T47D (cell line): Measurements from ENCODE around the gene RNU6-1.
A peak's percentile ranks its signal among the peaks of the same experiment; 100 is the strongest.

Source experiments
- DNase-seq, 2 experiments: peaks; one replicate each; pipeline versions ENCODE4 v3.0.0 to v3.0.0-alpha.2; 2011 to 2012; ENCODE audit warnings: low read depth in 1 of 2, low spot score in 1 of 2
- JUND ChIP-seq: IDR thresholded peaks from 2 replicates; pipeline ENCODE4 v1.6.1; 2012; ENCODE audit warnings: low read depth
- in situ Hi-C: cut with HindIII; loops from 2 replicates; pipeline ENCODE4 v1.10.0; 2016; ENCODE audit warnings: low sequenced_read_pairs, low pct_unique_long_range_greater_than_20kb

Gene RNU6-1

DNA sequence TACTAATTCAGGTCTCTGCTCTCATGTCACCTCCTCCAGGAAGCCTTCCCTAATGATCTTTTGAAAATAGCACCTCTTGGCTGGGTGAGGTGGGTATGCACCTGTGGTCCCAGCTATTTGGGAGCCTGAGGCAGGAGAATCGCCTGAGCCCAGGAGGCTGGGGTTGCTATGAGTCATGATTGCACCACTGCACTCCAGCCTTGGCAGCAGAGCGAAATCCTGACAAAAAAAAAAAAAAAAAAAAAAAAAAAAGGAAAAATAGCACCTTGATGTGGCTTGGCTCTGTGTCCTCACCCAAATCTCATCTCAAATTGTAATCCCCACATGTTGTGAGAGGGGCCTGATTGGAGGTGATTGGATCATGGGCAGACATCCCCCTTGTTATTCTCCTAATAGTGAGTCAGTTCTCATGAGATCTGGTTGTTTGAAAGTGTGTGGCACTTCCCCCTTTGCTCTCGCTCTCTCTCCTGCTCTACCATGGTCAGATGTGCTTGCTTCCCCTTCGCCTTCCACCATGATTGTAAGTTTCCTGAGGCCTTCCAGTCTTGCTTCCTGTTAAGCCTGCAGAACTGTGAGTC, 11.2 kb upstream of the RNU6-1 start:
- in situ Hi-C loops: no loop called here
- TF ChIP-seq JUND: no peak

DNA sequence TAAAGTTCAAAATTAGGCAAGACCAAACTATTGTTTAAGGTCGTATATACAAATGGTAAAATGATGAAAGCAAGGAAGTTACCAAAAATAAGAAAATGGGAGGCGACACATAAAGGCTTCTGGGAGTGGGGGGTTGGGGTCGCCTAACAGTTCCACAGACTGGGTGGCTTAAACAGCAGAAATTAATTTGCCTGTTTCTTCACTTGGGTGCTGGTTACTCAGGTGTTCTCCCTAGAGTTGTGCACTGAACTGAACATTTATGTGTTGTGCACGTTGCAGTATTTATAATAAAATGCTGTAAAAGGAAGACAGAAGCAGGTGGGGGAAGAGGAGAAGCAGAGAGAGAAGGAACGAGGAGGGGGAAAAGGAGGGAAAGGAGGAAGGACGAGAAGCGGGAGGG, 10.5 kb upstream of the RNU6-1 start:
- TF ChIP-seq JUND: no peak
- in situ Hi-C loops: no loop called here
- no peak for DNase-seq

More for the DNA sequence above, 11.2 kb upstream of the RNU6-1 start:
- DNase-seq: no peak

DNA sequence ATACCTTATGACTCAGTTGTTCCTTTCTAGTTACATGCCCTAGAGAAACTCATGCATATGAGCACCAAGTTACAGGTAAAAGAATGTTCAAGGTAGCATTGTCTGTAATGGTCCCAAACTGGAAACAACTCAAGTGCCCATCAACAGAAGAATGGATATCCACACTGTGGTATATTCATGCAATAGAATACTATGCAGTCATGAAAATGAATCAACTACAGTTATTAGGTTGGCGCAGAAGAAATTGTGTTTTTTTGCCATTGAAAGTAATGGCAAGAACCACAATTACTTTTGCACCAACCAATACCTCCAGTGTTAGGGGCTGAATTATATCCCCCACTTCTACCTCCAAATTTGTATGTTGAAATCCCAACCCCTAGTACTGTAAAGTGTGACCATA, 9.7 kb upstream of the RNU6-1 start:
- no peak for DNase-seq
- in situ Hi-C loops: no loop called here
- no peak for TF ChIP-seq JUND

DNA sequence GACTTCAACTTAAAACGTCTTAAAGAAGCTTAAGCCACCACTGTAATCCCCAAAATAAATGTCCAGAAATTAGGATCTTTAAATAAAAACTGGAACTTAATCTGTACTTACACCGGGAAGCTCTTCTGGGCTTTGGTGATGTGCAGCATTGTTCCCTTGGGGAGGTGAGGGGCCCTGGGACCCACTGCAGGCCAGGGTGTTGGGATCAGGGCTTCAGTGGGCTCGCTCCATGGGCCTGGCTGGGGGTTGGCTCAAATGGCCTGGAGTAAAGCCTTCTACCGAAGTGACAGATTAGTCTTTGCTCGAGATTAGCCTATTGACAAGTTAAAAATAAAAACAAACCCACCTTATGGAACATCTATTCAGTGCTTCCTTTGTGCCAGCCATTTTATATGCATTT, 6.1 kb upstream of the RNU6-1 start:
- in situ Hi-C loops: no loop called here
- no peak for TF ChIP-seq JUND
- no peak for DNase-seq

DNA sequence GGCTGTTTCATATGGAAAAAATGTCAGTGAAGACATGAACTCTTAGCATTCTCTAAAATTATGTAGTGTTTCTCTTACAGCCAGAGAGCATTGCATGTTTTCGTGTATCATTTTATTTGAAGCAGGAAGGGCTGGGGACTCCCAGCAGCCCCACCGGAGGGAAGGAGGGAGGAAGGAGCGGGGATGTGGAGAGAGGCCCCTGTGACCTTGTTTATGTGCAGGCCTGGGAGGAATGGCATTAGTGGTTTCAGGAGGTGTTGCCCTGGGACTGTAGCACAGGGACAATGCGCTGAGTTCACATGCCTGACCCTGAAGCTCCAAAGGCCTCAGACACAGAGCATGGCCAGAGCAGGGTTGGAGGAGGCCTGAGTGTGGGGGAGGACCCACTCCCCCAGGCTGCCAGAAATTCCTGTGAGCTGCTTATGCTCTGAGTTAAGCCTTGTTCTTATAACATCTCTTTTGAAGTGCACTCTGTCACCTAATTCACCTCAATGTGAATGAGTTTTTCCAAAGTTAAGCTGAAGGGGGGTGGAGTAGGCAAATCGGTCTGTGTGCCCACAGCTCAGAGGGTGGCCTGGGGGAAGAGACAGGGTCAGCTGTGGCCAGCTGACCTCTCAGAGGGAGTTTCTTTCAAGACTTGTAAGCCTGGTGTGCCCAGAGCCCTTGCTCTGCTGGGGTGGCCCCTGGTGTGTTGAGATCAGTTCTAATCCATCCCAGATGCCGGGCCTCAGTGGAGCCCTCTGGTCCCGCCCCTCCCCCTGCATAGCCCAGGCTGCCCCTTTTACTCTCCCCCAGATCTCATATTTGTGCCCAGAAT, 3.9 kb upstream of the RNU6-1 start:
- in situ Hi-C loops: no loop called here
- no peak for DNase-seq
- TF ChIP-seq JUND: no peak

DNA sequence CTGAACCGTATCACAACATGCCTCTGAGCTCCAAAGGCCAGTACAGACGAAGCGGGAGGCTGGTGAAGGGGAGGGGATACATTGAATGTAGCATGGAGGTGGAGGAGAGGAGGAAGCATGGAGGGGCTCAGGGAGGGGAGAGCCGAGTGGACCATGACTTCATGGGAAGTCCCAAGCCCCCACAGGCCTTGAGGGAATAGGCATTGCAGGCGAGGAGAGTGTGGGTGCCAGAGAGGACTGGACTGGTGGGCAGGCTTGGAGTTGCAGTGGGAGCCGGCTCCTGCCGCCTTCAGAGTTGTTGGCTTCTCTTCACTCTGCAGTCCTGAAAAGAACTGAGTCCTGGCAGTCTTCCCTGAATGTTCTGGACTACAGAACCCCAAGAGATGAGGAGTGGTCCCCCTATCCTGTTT, 3.3 kb upstream of the RNU6-1 start:
- no peak for TF ChIP-seq JUND
- no peak for DNase-seq
- in situ Hi-C loops: no loop called here

DNA sequence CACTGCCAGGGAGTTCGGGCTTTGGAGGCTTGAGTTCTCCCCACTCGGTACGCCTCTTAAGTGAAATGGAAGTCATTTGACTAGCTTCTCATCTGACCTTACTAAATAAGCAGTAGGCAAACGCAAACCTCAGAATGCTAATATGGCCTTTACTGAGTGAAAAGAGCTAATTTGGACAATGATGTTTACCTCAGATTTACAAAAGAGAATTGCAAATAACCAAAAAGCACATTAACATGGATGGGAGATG, 1.6 kb upstream of the RNU6-1 start:
- TF ChIP-seq JUND: no peak
- in situ Hi-C loops: no loop called here
- DNase-seq: no peak

DNA sequence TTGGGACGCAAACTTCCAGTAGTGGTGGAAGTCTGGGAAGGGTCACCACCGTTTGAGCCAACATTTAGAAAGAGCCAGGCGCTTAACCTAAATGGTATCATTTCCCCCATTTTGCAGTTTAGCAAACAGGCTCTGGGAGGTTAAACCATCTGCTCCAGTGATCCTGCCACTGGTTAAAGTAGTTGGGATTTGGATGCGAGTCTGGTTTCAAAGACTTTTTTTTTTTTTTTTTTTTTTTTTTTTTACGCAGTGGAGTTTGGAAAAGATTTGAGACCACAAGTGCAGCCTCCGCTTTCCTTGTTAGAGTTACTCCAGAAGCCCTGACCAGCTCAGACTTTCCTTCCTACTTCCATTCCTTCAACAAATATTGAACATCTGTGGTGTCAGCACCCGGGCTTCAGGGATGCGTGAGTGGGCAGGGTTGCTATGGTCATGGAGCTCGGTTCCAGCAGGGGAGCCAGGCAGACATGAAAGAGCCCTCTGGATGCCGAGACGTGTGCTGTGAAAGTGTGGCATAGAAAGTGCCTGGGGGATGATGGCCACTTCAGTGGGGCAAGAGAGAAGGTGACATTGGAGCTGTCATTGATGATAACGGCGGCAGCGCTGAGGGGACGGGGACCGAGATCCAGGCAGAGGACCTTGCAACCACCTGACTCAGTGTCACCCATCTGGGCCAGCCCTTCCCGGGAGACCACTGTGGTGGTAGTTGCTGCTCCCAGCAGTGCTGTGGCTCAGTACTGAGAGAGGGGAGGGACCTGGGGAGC, 1.1 kb upstream of the RNU6-1 start:
- in situ Hi-C loops: no loop called here
- TF ChIP-seq JUND: no peak
- DNase-seq: no peak

DNA sequence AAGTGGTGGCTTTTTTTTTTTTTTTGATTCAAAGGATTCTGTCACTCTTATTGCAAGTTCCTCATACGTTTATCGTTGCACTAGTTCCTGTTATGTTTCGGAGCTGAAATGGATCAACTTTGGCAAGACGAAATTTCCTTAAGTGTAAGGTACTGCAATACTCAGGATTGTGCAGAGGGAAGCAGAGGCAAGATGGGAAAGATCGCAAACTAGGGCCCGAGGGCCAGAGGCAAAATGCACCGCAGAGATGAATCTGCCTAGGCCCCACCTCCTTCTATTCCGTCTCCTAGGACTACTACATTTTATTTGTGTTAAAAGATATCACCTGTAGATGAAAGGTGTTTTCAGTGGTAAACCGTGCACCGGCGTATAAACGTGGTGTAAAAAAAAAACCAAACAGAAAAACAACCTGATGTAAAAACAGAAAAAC, 331 bp downstream of the RNU6-1 start:
- TF ChIP-seq JUND: no peak
- in situ Hi-C loops: no loop called here
- peak in 1 of 2 experiments; percentile 39 for DNase-seq

DNA sequence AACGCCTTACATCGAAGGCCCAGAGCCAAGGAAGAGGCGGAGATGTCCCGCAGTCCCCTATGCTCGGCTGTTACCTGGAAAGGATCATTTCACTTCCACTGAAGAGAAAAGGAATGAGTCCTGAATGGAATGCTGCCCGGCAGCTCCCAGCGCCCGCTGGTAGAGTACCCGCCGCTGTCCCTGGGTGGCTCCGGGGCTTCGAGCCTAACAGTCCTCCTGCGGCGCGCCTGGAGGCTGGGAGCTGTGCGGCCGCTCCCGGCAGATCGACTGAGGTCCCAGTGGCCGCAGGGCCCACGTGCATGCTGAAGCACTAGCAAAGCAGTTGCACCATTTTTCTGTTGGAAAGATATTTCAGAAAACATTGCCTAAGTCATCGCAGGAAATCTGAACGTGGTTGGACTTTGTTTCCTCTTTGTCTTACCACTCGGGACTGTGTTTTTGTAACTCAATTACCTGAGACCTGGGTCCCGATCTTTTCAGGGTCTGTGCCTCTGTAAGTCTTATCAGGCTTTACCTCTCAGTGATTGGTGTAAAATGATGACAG, 984 bp downstream of the RNU6-1 start:
- peak; percentile 74 to 79 for DNase-seq
- no peak for TF ChIP-seq JUND
- in situ Hi-C loops: no loop called here

DNA sequence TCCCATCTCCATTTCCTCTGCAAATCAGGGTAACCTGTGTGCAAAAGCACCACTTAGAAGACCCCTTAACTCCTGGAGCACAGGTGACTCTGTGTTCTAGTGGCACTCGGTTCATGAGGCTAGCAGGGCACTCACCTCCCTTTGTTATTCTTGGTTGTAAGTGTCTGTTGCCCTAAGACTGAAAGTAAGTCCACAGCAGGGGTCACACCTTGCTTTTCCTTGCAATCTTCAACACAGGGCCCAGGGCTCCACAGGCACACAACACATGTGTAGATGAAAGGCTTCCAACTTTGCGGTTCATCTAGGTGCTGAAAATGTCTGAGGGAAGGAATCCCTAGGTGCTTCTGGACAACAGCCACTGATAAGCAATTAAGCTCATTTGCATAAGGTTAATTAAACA, 2.9 kb downstream of the RNU6-1 start:
- DNase-seq: no peak
- TF ChIP-seq JUND: no peak
- in situ Hi-C loops: no loop called here

DNA sequence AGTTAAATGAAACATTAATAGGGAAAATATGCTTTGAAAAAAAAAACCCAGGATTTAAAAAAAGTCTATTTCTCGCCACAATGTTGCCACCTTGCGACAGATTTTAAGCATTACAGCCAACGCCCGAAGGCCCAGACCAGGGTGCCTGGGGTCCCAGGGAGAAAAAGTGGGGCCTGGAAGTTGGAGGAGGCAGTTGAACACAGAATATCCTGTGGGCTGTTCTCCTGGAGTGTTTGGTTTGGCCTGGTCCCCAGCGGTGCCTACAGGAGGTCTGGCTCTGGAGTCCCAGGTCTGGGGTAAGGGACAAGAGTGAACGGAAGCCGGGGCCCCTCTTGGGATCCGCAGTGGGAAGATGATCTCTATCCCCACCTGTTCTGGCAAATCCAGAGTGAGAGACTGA, 3.4 kb downstream of the RNU6-1 start:
- no peak for TF ChIP-seq JUND
- in situ Hi-C loops: no loop called here
- DNase-seq: peak; percentile 41 to 77

DNA sequence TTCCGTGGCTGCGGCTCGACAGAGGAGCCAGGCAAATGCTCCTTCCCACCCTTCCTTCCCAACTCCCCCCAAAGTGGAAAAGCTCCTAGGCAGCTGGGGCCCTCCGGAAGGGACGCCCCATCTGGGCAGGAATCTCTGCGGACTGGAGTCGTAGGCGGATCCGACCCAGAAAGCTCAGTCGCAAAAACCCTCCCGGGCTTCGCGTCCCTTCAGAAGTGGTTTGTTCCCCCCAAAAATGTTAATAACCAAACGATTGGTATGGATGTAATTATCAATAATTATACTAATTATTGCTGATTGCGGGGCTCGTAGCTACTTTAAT, 3.8 kb downstream of the RNU6-1 start:
- in situ Hi-C loops: no loop called here

More for the DNA sequence above, 3.8 kb downstream of the RNU6-1 start:
- no peak for TF ChIP-seq JUND
- DNase-seq: no peak
